Neural cell (in vitro differentiated cells): ENCODE data around the gene REP15.

Experiments
- CTCF ChIP-seq: fragments of 450-650 bp; IDR thresholded peaks from 2 replicates; pipeline ENCODE4 v1.5.1; 2014; ENCODE audit warnings: antibody characterized with exemption, mild to moderate bottlenecking, moderate library complexity; ENCODE audit not compliant: poor library complexity, severe bottlenecking
- EP300 ChIP-seq: fragments of 450-650 bp; conservative IDR thresholded peaks from 2 replicates; pipeline ENCODE4 v1.6.1; 2014; ENCODE audit warnings: antibody characterized with exemption, mild to moderate bottlenecking, moderate library complexity; ENCODE audit not compliant: poor library complexity, severe bottlenecking
- POLR2AphosphoS5 ChIP-seq: IDR thresholded peaks from 2 replicates; pipeline ENCODE4 v1.6.1; 2012
- REST ChIP-seq: IDR thresholded peaks from 2 replicates; pipeline ENCODE4 v1.6.1; 2012; ENCODE audit warnings: borderline replicate concordance
- SMC3 ChIP-seq: fragments of 450-650 bp; conservative IDR thresholded peaks from 2 replicates; pipeline ENCODE4 v1.6.1; 2014; ENCODE audit warnings: antibody characterized with exemption, mild to moderate bottlenecking, moderate library complexity; ENCODE audit not compliant: poor library complexity
- TAF1 ChIP-seq: IDR thresholded peaks from 2 replicates; pipeline ENCODE4 v1.6.1; 2012; ENCODE audit warnings: low read depth

- TF ChIP-seq CTCF (no peak), SMC3 (no peak), TAF1 (no peak), EP300 (no peak), REST (no peak), POLR2AphosphoS5 (no peak)
Measured at GRCh38 chr12:27685274-27685673, 11.0 kb upstream of the REP15 start.
